ENCODE measurements around the gene DNAAF8.

- no peak for TF ChIP-seq POLR2AphosphoS5 (IDR thresholded peaks at IDR 0.05; ENCODE audit: low read depth, low read length)
- TF ChIP-seq POLR2A (IDR thresholded peaks at IDR 0.05; ENCODE audit: low read depth, low read length), result no peak
- TF ChIP-seq TAF1 (IDR thresholded peaks at IDR 0.05; ENCODE audit: borderline replicate concordance, low read depth, low read length), result no peak
These were observed 41.9 kb downstream of the DNAAF8 start for GRCh38 chr16:4776141-4776705.
